Raji (cell line): ENCODE measurements around the gene TBX10.

ENCODE experiments used
- POLR2A ChIP-seq: IDR thresholded peaks from 2 replicates; pipeline ENCODE4 v1.6.1; 2011; ENCODE audit warnings: low read depth, low read length, control low read depth; ENCODE audit not compliant: insufficient read depth

The TBX10 gene

DNA sequence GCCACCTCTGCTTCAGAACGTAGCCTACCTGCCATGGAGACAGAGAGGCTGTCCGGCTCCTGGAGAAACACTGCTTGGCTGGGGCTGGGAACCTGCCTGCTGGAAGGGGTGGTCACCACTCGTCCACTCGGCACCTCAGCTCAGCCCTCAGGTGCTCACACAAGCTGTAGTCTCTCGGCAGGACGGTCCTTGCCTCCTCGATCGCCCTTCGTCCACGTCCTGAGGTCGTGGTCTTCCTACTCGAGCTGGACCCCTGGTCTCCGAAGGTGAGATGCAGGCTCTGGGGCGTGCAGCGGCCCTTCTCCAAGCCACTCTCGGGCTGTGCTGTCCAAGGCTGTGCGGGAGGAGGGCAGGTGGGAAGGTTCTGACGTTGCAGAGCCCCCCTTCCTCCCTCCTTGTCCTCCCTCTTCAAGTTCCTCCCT, at the start of gene TBX10:
TBX10 (minus strand) TSS at position 326 of the 422 bp plus-strand sequence; CDS start at position 35, 291 bp downstream.
- TF ChIP-seq POLR2A = no peak

GRCh38 chr11:67689178-67689577, 49.6 kb upstream of the TBX10 start:
- TF ChIP-seq POLR2A = no peak

DNA sequence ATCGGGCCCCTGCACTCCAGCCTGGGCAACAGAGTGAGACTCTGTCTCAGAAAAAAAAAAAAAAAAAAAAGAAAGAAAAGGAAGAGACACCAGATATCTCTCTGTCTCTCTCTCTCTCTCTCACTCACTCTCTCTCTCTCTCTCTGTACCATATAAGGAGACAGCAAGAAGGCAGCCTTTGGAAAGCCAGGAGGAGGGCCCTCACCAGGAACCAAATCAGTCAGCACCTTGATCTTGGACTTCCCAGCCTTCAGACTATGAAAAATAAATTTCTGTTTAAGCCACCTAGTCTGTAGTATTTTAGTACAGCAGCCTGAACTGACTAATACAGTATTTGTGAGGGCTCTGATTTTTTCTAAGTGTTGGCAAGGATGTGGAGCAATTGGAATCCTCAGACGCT, 48.4 kb upstream of the TBX10 start:
- no peak for TF ChIP-seq POLR2A

DNA sequence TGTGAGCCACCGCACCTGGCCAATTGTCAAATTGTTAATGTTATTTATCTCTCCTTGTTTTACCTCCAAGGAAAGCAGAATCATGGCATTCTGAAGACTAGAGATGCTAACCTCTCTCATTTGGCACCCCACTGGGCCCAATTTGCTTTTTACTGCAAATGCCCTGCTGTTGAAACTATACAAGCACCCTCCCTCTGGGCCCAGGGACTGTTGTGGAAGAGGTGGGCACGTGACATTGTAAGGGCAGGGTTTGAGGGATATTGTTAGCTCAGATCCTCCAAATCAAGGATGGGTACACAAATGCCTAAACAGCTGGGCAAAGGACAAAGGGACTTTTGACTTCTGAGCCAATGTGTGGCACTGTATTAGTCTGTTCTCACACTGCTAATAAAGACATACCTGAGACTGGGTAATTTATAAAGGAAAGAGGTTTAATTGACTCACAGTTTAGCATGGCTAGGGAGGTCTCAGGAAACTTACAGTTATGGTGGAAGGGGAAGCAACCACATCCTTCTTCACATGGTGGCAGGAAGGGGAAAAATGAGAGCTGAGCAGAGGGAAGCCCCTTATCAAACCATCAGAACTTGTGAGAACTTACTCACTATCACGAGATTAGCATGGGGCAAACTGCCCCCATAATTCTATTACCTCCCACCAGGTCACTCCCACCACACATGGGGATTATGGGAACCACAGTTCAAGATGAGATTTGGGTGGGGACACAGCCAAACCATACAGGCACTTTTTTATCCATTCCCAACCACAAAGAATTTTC, 41.3 kb upstream of the TBX10 start:
- TF ChIP-seq POLR2A = no peak

DNA sequence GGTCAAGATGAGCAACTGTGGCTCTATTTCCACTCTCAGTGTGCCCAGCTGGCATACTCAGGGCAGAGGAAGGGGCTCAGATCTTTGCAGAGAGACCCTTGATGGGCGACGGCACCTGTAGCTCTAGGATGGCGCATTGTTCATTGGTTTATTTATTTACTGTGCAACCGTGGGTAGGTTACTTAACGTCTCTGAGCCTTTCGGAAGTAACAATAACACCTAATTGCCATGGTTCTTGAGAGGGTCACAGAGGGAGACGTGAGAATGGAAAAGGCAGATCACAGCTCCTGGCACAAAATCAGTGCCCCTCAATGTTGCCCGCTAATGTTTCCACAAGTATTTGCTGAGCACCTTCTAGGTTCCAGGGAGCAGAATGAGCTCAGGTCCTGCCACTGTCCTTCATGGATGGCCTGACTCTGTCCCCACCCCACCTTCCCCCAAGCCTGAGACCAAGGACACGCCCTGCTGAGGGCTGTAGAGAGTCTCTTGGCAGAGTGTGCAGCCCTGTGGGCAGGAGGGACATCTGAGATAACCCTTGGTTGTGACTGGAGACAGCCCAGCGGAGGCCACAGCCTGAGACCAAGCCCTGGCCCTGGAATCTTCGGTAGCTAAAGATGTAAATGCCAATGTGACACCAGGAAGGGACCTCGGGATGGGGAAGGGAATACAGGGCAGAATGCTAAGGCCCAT, 35.6 kb upstream of the TBX10 start:
- TF ChIP-seq POLR2A = no peak

DNA sequence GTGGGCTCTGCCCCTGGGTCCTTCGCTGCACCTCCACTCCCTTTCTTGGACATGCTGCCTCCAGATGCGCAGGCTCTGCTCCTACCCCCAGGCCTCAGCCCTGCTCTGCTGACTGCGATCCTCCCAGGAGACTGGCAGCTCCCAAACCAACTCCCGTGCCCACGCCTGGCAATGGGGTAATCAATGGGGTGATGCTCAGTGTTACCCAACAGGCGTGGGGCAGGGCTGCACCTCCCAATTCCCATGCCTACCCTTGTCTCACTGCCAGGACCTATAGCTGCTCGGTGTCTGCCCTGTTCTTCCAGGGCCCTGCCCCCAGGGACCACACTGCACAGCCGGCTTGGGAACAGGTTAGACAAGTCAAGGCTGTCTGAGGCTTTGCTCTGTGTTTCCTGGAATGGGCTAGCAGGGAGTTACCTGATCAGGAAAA, 34.9 kb upstream of the TBX10 start, which contains the start of gene ALDH3B2:
ALDH3B2 (minus strand) TSS at position 182 of the 430 bp plus-strand sequence. CDS start 7,688 bp downstream, outside the sequence.
- TF ChIP-seq POLR2A = no peak

GRCh38 chr11:67673902-67674301, 34.3 kb upstream of the TBX10 start:
- no peak for TF ChIP-seq POLR2A

GRCh38 chr11:67673358-67673757, 33.8 kb upstream of the TBX10 start:
- TF ChIP-seq POLR2A = no peak

GRCh38 chr11:67671211-67671520, 31.6 kb upstream of the TBX10 start:
- no peak for TF ChIP-seq POLR2A

DNA sequence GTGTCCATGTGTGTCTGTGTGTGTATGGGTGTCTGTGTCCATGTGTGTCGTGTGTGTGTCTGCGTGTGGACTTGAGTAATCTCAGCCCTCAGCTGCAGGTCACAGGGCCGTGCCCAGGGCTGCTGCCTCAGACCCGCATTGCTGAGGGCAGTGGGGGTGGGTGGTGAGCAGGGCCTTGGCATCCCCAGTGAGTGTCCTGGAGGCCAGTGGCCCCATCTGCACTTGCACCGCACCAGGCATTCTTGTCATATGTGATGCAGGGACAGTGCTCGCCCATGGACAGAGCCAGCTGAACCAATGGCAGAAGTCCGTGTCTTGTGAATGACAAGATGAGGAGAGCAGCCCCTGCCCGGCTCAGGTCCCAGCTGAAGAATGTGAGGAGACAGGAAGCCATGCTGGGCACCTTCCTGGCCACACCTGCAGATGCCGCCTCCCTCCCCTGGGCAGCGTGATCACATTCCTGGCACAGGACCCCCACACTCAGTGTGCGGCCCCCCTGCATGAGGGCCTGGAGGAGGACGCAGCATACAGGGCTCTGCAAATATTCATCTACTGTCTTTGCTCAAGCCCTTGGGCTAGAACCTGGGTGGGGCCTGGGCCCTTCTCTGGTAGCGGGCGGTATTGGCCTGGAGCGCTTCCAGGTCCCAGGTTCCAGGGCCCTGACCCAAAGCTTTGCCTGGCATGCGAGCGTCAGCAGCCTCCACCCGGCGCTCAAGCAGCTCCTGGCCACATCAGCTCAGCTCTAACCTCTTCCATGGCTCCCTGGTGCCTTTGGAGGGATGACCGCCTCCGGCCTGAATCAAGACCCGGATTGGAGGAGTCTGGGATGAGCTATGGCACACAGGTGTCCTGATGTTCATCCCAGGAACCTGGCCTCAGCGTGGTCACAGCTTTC, 31.0 kb upstream of the TBX10 start:
- no peak for TF ChIP-seq POLR2A

- TF ChIP-seq POLR2A = no peak
These were observed 28.6 kb upstream of the TBX10 start for GRCh38 chr11:67668192-67668551.

DNA sequence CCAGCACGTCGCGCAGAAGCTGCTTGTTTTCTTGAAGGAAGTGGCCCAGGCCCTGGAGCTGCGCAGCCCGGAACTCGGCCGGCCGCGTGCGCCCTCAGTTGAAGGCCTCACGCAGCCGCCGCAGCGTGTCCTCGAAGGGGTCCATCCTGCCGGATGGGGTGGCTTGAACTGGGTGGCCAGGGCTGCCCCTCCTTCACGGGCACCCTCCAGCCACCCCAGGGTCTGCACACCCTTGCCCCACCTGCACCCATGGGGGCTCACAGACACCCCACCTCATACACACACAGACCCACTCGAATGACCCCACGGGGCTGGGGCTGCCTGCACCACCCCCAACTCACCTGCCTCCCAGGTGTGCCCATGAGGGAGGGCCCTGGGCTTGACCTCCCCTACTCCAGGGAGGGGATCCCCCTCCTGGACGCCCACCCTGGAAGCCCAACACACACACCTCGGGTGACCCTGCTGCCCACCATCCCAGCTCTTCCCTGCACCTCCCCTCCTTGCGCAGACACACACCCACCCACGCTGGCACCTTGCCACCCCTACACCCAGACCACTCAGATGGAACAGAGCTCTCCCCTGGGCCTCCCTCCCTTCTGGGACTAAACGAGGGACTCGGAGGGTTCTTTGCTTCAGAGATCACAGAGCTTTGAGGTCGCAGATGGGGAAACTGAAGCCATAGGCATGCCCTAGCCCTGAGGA, 28.1 kb upstream of the TBX10 start:
- no peak for TF ChIP-seq POLR2A

DNA sequence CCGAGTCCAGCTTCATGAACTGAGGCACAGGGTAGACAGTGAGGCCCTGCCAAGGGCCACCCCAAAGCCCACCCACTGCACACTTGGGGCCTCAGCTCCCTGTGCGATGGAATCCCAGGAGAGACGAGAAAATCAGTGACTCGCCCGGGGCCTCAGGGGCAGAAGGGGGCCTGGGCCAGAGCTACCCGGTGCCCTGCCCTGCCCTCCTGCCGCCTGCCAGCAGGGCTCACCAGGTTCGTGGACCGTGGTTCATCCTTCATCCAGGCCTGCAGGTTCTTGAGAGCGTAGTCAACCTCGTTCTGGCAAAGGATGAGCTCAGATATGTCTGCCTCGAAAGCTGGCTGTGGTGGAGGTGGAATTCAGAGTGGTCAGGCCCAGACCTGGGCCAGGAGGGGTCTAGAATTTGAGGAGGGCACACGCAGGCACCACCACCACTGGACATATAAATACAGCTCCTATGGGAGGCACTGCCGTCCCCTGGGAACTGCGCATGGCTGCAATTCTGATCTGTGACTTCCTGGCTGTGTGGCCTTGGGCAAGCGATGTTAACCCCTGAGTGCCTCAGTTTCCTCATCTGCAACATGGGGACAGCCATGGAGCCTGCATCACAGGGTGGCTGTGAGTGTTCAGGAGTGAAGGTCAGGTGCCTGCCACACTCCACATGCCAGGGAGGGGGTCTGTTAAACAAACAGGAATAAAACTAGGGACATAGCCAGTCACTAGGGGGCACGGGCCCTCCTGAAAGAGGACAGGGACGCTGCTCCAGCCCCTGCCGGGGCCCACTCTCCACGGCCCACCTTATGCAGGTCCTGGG, 27.3 kb upstream of the TBX10 start:
- no peak for TF ChIP-seq POLR2A

DNA sequence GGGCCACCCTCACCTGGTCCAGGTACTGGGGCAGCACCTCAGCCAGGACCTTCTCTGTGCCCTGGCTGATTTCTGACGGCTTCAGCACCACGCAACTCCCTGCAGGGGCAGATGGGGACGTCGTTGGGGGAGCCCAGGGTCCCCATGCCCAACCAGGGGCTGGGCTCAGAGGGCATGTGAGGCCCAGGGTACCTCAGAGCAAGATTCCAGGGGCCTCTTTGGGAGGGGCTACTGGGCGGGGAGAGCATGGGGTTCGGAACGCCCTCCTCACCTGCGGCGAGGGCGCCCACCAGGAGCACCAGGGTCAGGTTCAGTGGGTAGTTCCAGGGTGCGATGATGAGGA, 26.7 kb upstream of the TBX10 start:
- TF ChIP-seq POLR2A = no peak
